Stimulated activated CD4-positive, alpha-beta T cell treated with anti-CD3 and anti-CD28 coated beads, Interleukin-15, amount 100 ng/mL, for 1 hour (primary cell): ENCODE data around the gene NOXRED1.
"Not testable (repeated sequence)": the region's sequence is repeated elsewhere in the genome, so short reads cannot be mapped to it uniquely, and the experiment has no call there.

Source experiments
- DNase-seq, 2 donors: peaks; one replicate each; pipeline ENCODE4 v3.0.0-alpha.2; 2020; ENCODE audit warnings: low read depth in 1 of 2, low spot score in 1 of 2

The NOXRED1 gene, protein sequence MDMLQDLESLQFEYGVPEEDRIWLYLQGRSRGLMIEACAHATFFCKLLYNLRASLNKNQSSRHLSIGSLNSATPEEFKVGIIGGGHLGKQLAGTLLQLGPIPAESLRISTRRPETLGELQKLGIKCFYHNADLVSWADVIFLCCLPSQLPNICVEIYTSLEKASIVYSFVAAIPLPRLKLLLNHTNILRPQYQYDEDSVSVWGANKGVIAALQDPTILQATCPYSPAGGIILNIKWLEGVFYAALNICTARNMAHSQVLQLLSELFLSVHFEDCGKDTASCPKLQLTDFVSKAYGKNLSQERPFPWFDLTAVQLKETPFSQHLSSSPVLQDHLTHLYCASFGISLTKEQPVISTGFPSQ

DNA sequence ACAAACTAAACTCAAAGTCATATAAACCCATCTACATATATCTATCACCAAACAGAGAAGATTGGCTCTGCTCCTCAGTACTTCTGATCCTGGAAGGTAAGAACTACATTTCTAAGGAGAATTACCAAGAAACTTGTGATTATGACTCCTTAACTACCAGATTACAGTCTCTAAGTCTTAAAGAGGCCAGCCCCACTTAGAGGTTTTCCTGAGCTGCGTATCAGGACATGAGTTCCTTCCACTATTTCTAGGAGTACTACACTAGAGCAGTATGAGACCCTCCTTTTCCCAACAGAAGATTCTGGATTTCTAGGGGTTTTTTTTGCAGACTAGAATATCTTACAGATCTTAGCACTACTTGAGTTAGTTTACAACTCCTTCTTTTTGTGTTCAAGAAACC, at the start of gene NOXRED1:
TSS of gene NOXRED1 (minus strand) at position 101 of the 400 bp plus-strand sequence. CDS start 634 bp downstream, outside the sequence.
- no peak for DNase-seq

DNA sequence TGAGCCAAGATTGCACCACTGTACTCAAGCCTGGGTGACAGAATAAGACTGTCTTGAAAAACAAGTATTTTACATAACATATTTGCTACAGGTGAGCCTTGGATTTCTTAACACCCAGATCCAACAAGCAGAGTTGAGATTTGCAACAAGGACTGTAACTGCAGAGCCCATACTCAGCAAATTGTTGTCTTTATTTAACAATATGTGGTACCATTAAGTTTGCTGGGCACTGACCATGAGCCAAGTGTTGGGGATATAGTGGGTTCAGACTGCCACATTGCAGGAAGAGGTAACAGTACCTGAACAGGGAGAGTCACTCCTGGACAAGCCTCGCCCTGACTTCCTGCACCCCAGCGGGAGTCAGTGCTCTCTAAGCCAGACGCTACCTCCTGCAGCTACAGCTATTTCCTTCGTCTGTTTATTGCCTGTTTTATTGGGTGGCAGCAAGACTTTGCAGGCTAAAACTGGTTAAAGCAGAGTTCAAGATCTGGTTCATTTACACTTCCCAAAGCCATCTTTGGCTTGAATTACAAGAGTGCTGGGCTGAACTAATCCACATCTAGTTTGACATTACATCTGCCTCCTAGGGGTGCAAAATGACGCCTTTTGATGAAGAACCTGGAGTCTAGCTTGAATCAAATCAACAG, 47.0 kb upstream of the NOXRED1 start:
- no peak for DNase-seq

DNA sequence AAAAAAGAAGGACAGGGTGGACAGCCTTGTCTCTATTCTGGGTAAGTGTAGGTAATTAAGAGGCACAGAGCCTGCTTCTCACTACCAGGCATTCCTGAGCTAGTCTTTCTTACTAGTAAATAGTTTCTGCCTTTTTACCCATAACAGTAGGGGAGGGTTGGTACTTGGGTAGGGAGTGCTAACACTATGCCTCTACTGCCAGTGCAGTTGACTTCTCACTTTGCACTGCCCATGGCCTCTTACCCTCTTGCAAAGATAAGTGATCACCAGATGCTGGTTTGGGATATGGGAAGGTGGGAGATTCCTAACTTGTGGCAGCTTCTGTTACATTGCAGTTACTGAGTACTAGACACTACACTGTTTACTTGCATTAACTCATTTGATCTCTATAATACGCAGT, 46.2 kb upstream of the NOXRED1 start:
- no peak for DNase-seq

DNA sequence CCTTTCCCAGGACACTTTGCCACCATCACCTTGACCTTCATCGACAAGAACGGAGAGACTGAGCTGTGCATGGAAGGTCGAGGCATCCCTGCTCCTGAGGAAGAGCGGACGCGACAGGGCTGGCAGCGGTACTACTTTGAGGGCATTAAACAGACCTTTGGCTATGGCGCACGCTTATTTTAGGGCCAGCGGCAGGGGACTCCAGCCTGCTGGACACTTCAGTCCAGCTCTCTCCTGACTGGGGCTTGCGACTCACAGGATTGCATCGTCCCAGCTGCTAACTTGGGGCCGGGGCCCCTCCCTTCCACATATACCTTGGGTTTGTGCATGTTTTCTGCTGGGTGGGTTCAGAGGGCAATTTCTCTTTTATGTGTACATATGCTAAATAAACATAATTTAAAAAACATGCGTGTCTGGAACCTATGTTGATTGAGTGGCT, 45.8 kb upstream of the NOXRED1 start:
- no peak for DNase-seq

DNA sequence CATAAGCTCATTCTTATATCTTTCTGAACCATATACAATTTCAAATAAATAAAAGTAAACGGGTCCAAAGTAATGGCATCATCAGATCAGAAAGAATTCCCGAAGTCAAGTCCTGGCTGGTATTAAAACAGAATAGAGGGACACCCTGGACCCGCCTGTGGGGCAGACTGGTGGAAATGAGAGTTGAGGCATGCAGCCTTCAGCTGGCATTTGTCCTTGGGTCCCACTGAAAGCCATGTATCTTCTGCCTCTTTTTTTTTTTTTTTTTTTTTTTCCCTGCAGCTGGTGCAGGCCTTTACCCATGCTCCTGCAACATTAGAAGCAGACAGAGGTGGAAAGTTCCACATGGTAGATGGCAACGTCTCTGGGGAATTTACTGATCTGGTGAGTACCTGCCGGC, 44.5 kb upstream of the NOXRED1 start:
- DNase-seq: no peak

DNA sequence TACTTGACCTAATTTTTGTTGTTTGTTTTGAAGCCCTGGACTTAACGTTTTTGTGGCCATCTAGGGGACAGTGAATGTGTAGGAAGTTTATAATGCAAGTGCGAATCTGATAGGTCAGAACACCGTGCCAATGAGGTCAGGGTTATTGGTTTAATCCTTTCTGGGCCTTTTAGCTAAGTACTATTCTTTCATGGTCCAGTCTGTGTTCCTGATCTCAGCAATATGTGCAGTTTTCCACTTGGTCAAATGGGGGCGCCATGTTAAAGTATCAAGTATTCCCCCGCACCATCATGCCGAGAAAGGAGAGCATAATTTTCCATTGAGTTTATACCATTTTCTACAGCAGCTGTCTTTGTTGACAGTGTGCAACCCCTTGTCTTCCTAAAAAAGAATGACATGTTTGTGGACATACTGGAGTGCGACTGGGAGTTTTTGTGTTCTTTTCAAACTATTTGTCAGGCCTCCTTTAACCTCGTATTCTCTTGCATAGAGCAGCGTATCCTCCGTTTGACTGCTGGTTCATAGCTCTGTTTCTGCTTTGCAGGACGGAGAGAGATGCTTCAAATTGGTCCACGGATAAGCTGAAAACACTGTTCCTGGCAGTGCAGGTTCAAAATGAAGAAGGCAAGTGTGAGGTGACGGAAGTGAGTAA, 35.9 kb upstream of the NOXRED1 start:
- DNase-seq: peak in 1 of 2 donors; percentile 8

DNA sequence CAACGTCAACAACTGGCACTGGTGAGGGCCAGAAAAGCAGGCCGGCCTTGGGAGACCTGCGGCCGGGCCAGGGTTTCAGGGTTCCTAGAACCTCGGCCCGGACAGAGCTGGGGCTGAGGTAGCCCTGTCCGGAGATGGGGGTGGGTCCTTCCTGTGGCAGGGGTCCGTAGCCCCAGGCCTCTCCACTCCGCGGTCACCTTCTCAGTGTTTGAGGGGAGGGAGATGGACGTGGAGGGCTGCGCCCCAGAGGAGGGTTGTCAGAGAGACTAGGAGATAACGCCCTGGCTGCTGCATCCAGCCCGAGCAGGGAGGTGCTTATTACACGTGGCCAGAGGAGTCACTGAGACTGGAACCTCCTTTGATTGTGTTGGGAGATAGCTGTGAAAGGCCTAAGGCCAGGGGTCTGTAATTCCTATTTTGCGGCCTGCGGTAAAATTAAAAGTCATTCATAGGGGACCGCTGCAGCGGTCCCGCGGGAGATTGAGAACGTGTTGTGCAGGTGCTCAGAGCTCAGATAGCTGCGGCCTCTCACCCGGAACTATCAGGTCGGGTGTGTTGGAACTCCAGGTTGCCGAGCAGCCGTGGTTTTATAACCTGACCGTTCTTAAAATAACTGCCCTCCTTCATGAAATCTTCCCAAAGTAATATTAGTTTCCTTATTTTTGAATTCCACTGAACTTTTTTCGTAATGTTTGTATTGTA, 35.1 kb upstream of the NOXRED1 start:
- DNase-seq: peak in 1 of 2 donors; percentile 3

DNA sequence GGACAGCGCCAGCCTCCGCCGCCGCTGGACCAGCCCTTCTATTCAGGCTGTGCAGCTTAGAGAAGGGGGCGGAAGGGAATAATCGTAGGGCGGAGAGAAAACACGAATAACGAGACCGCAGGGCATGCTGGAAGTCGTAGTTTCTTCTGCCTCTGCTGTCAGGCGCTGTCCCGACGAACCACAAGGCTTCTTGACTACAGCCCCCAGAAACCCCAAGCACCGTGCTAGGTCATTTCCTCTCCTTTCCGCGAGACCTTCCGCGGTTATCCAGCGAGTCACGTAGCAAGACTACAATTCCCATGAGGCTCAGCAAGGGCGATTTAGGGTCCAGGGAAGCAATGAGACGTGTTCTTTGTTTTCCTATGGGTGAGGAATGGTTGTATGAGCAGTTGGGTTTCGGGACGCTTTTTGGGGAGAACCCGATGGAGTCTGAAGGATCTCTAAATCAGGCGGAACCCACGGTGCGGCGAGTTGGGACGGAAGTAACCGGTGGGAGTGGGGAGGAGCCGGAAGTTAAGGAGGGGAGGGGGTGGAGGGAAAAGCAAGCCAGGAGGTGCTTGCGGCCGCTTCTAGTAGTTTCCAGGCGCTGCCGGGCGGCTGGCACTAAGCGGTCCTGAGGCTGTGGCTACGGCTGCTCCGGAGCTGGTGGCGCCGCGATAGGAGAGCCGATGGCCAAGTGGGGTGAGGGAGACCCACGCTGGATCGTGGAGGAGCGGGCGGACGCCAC, 34.4 kb upstream of the NOXRED1 start, which contains the start of the genes AHSA1 and VIPAS39:
TSS of gene AHSA1 (plus strand) at position 572 of the 727 bp plus-strand sequence. CDS start at position 669, 97 bp downstream.
TSS of gene VIPAS39 (minus strand) at position 80 of the 727 bp plus-strand sequence. CDS start 3,499 bp downstream, outside the sequence.
- peak; percentile 75 to 79 for DNase-seq

DNA sequence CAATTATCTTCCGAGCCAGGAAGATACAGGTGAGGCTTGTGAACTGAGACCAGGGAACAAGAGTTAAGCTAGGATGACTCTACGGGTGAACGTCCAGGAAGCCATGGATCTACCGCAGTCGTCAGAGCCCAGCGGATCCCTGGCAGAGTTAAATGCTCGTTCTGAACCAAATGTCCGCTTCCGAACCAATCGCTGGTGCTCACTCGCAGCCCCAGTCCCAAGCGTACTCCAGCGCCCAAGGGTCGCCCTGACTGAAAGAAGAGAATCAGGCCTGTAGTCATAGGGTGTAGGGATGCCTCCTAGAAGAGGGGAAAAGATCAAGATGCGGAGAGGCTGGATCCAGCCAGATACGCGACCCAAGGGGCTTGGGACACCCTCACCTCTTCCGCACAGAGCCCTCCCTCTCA, 33.8 kb upstream of the NOXRED1 start:
- DNase-seq: no peak

DNA sequence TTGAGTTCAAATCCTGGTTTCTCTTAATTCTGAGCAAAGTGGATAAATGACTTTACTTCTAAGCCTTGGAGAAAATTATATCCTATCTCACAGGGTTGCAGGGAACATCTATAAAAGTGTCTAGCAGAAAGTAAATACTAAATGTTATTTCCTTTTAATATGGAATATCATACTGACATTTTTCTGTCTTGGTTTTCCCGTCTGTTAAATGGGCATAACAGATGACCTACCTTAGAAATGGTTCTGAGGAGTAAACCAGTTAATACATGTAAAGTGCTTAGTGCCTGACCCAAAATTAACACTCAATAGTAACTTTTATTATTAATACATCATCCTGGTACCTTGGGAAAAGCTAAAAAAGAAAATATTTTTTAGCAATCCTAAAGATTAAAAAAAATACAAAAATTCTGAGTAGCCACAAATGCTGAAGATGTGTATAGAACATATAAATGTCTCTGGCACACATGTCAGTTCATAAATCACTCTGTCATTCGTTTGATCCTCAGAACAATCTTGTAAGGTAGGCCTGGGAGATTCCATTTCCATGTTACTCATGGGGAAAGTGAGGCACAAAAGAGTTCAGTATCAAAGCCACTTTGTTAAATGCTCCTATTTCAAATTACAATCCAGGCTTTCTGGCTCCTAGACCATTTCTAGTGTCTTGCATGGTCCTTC, 32.8 kb upstream of the NOXRED1 start:
- no peak for DNase-seq

DNA sequence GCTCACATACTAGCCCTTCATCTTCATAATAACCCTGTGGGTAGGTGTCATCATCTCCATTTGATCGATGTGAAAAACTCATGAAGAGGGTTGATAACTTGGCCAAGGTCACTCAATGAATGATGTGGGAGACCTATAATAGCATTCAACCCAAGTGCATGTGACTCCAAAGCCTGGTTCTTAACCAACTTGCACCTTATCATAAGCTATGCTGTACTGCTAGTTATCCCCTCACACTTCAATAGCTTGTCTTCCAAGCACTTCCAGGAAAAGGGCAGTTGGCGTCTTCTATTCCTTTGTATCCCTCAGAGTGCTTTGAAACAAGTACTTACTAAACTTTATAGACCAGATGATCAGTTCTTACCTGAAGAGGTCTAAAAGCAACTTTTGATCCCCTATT, 18.9 kb upstream of the NOXRED1 start:
- no peak for DNase-seq

DNA sequence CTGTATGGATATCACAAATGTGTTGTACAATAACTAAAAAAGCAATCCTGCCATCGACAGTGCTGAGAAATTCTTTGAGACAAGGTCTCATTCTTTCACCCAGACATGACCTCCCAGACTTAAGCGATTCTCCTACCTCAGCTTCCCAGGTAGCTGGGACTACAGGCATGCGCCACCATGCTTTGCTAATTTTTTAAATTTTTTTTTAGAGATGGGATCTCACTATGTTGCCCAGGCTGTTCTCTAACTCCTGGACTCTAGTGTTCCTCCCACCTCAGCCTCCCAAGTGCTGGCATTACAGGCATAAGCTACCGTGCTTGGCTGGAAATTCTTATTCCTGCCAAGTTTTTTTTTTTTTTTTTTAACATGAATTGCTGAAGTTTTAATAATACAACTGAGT, 16.5 kb upstream of the NOXRED1 start:
- no peak for DNase-seq

DNA sequence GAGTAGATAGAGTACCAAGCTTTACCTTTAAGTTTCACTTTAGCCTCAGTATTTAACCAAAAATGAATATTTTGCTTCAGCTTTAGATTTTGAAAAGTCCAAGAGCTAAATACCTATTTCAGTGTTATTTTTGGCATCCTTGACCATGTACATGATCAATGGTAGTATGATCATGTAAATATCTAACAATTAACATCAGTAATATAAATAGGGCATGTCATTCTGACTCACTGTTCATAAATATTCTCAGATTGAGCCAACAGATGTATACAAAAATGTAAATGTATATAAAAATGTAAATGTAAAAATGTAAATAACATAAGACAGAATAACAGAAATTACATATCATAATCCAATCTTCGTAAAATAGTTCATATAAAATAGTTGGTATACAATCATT, 15.3 kb upstream of the NOXRED1 start:
- DNase-seq: no peak

DNA sequence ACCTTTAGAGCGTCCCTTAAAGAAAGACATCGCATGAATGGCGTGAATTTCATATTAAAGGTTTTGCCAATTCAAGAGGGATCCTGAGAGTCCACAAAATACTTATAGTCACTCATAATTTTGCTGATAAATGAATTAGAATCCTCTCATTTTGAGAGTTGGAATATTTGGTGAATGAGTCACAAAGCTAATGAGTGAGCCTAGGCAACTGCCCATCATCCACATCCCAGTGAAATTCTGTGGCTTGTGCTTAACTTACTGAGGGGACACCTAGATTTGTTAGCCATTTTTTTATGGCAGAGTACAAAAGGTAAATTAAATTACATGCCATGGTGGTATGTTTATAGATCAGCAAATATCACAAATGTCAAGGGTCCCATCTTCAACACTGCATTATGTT, 12.7 kb upstream of the NOXRED1 start:
- DNase-seq: no peak

DNA sequence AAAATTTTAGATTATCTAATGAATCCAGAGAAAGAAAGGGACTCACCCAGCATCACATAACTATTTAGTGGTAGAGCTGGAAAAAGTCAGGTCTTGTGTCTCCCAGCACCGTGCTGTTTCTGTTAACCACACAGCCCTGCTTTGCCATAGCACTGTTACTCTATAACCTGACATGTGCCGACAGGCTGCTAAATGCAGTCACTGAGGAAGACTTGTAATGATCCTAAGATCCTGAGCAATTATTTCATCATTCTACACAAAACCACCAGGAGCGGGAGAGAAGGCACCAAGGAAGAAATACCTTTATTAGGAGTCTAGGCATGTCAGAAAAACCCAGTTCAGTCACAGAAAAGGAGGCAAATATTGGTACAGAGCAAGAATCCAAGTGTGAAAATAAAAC, 3.1 kb upstream of the NOXRED1 start:
- DNase-seq: no peak

DNA sequence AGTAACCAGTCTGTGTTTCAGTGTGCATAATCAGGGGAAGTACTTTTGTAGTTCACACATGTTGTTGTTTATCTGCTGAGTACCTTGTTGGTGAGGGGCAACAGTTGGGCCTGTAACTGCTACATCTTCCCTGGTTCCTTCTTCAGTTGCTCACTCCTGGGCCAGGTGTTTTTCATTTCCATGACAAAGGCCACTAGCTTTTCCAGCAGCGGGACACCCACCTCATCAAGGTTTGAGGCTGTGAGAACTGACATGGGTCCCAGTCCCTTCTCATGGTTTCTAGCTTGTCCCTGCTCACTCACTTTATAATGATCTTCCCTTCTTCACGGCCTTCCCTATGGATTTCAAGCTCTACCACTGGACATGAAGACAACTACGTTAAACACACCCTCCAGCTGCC, 1.5 kb upstream of the NOXRED1 start:
- DNase-seq: no peak

DNA sequence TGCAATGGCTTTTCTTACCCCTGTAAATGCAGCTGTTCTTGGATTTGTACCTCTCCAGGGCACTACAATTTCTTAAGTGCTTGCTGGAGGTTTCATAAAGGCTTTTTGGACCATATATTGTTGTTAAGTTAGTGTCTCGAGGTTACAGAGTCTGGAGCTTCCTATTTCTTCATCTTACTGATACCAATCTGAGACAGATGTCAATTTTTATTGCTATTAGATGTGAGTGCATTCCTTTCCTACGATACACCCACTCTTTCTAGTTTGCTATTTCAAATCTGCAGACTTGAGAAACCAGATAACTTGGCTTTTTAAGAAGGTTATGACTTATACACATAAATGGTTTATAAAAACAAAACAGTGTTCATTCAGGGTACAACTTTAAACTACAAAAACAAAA, 2.1 kb downstream of the NOXRED1 start:
- no peak for DNase-seq

DNA sequence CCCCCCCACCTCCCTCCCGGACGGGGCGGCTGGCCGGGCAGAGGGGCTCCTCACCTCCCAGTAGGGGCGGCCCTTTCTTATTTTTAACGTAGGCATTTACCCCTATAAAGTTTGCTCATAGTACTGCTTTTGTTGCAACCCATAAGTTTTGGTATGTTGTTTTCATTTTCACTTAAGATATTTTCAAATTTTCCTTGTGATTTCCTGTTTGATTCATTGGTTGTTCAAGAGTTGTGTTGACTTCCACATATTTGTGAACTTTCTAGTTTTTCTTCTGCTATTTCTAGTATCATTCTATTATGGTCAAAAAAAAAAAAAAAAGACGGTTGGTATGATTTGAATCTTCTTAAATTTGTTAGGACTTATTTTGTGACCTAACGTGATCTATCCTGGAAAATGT, 6.5 kb downstream of the NOXRED1 start:
- no peak for DNase-seq

DNA sequence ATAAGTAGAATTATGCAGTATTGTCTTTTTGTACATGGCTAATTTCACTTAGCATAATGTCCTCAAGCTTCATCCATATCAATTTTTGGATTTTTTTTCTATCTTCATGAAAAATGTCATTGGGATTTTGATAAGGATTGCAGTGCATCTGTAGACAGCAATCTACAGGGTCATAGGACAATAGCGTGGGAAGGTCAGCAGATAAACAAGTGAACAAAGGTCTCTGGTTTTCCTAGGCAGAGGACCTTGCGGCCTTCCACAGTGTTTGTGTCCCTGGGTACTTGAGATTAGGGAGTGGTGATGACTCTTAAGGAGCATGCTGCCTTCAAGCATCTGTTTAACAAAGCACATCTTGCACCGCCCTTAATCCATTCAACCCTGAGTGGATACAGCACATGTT, 7.2 kb downstream of the NOXRED1 start:
- not testable (repeated sequence) for DNase-seq

DNA sequence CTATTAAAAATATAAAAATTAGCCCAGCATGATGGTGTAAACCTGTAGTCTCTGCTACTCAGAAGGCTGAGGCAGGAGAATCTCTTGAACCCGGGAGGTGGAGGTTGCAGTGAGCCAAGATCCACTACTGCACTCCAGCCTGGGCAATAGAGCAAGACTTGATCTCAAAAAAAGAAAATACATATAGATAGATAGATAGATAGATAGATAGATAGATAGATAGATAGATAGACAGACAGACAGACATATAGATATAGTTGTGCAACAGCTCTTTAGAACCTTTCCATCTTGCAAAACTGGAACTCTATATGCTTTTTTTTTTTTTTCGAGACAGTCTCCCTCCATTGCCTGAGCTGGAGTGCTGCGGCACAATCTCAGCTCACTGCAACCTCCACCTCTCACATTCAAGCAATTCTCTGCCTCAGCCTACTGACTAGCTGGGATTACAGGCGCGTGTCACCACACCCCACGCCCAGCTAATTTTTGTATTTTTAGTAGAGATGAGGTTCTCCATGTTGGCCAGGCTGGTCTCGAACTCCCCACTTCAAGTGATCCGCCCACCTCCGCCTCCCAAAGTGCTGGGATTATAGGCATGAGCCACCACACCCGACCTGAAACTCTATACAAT, 7.8 kb downstream of the NOXRED1 start:
- not testable (repeated sequence) for DNase-seq
